ENCODE results near the gene POP7.
"Not testable (repeated sequence)": the region's sequence is repeated elsewhere in the genome, so short reads cannot be mapped to it uniquely, and the experiment has no call there.

POP7 gene

DNA sequence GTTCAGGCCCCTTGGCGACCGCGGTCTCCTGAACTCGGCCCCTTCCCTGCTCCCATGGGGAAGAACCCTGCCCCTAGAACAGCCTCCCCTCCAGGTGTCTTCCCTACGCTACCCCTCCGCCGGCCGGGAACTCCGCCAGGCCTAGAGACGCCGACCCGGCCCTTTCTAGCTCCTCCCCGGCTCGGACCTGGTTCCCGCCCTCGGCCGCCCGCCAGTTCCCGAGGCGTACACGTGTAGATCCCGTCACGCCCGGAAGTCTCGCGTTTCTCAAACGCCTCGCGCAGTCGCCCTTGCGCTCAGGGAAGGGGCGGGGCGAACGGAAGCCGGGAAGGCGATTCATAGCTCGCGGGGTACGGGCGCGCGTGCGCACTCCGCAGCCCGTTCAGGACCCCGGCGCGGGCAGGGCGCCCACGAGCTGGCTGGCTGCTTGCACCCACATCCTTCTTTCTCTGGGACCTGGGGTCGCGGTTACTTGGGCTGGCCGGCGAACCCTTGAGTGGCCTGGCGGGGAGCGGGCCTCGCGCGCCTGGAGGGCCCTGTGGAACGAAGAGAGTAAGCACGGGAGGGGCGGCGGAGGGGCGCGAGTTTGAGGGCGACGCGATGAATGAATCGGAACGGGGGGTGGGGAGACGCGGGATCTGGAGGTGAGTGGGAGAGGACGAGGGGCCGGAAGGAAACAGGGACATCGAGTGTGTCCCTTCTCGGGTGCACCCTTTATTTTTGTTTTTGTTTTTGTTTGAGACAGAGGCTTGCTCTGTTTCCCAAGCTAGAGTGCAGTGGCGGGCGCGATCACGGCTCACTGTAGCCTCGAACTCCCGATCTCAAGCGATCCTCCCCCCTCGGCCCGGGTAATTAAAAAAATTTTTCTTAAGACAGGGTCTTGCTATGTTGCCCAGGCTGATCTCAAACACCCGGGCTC is at the start of gene POP7:
POP7 (plus strand) TSS at position 369 of the 919 bp plus-strand sequence. CDS start 710 bp downstream, outside the sequence.
- H3K27ac Mint-ChIP-seq, result peak within 1 kb of the TSS; percentile 94
- no peaks in the 10 kb centered on the region for H3K9me3 Mint-ChIP-seq (ENCODE audit: low read depth)
- H3K27me3 Mint-ChIP-seq, result no peaks in the 10 kb centered on the region

DNA sequence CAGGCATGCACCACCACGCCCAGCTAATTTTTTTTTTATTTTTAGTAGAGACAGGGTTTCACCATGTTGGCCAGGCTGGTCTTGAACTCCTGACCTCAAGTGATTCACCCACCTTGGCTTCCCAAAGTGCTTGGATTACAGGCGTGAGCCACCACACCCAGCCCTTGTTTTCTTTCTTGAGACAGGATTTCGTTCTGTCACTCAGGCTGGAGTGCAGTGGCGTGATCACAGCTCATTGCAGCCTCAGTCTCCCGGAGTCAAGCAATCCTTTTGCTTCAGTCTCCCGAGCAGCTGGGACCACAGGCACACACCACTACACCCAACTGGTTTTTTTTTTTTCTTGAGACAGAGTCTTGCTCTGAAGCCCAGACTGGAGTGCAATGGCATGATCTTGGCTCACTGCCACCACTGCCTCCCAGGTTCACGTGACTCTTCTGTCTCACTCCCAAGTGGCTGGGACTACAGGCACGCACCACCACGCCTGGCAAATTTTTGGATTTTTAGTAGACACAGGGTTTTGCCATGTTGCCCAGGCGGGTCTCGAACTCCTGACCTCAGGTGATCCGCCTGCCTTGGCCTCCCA is 43.6 kb upstream of the POP7 start:
- not testable (repeated sequence) for H3K4me3 Mint-ChIP-seq; H3K9me3 Mint-ChIP-seq (ENCODE audit: low read depth); H3K36me3 Mint-ChIP-seq; H3K27me3 Mint-ChIP-seq; H3K4me1 Mint-ChIP-seq (ENCODE audit: low read depth); H3K27ac Mint-ChIP-seq

More for the DNA sequence above, at the start of gene POP7:
- Mint-ChIP-seq H3K36me3 (peaks cover 7% of the 10 kb centered on the region), H3K4me3 (peak within 1 kb of the TSS; percentile 96), H3K4me1 (ENCODE audit: low read depth) (peaks cover 14% of the 10 kb centered on the region)

DNA sequence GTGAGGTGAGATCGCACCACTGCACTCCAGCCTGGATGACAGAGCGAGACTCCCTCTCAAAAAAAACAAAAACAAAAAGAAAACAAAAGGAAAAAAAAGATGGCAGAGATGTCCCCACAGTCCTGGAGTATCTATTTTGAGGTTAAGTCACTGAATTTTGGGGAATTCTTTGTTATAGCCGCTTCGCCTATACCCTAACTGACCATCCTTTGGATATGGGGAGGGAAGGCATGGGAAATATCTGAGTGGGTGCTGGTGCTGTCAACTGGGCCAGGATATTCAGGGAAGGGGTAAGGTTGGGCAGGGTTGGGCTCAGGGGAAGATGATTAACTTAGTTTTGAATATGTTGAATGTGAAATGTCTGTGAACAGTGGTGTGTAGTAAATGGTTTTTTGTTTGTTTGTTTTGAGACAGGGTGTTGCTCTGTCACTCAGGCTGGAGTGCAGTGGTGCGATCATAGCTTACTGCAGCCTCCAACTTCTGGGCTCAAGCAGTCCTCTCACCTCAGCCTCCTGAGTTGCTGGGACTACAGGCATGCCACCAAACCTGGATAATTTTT is 40.7 kb upstream of the POP7 start:
- H3K36me3 Mint-ChIP-seq, result no peaks in the 10 kb centered on the region
- no peaks in the 10 kb centered on the region for H3K27me3 Mint-ChIP-seq
- H3K4me1 Mint-ChIP-seq (ENCODE audit: low read depth), result no peaks in the 10 kb centered on the region
- H3K4me3 Mint-ChIP-seq, result no peak overlapping the region
- no peaks in the 10 kb centered on the region for H3K9me3 Mint-ChIP-seq (ENCODE audit: low read depth)
- no peak overlapping the region for H3K27ac Mint-ChIP-seq

DNA sequence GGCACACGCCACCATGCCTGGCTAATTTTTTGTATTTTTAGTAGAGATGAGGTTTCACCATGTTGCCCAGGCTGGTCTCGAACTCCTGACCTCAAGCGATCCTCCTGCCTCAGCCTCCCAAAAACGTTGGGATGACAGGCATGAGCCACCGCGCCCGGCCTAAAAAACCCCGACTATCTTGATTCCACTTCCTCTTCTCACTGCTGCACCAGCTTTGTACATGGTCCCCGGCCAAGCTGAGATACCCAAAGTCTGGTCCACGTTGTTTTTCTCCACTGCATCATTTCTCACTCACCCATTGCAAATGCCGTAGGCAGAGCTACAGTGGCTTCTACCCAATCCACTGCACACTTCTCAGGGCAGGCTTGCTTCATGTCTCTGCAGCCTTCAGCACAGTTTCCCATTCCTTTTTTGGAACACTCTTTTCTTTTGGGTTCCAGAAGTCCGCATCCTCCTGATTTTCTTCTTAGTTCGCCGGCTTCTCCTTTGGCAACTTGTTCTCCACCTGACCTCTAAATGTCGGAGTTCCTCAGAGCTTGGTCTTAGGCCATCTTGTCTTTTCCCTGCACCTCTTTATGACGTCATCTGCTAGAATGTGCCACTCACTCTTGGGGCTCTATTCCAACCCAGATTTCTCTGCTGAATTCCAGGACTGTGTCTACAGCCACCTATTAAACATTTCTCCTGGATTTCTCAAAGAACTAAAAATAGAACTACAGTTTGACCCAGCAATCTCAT is 38.4 kb upstream of the POP7 start:
- Mint-ChIP-seq H3K27me3 (no peaks in the 10 kb centered on the region), H3K4me3 (no peak overlapping the region), H3K36me3 (no peaks in the 10 kb centered on the region), H3K9me3 (ENCODE audit: low read depth) (no peaks in the 10 kb centered on the region), H3K27ac (no peak overlapping the region), H3K4me1 (ENCODE audit: low read depth) (peaks cover under 1% of the 10 kb centered on the region)

DNA sequence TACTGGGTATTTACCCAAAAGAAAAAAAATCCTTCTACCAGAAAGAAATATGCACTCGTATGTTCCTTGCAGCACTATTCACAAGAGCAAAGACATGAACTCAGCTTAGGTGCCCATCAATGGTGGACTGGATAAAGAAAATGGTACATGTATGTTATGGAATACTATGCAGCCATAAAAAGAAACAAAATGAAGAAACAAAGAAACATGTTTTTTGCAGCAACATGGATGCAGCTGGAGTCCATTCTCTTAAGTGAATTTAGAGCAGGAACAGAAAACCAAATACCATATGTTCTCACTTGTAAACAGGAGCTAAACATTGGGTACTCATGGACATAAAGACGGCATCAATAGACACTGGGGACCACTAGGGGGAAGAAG is 37.9 kb upstream of the POP7 start:
- Mint-ChIP-seq H3K27ac (no peak overlapping the region), H3K4me1 (ENCODE audit: low read depth) (peaks cover 1% of the 10 kb centered on the region), H3K36me3 (no peaks in the 10 kb centered on the region), H3K4me3 (no peak overlapping the region), H3K27me3 (no peaks in the 10 kb centered on the region), H3K9me3 (ENCODE audit: low read depth) (no peaks in the 10 kb centered on the region)

DNA sequence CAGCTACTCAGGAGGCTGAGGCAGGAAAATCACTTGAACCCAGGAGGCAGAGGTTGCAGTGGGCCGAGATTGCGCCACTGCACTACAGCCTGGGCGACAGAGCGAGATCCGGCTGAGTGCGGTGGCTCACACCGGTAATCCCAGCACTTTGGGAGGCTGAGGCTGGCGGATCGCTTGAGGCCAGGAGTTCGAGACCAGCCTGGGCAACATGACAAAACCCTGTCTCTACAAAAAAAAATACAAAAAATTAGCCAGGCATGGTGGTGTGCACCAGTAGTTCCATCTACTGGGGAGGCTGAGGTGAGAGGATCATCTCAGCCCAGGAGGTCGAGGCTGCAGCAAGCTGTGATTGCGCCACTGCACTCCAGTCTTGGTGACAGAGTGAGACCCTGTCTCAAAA is 36.8 kb upstream of the POP7 start:
- H3K4me1 Mint-ChIP-seq (ENCODE audit: low read depth); H3K4me3 Mint-ChIP-seq; H3K27ac Mint-ChIP-seq; H3K9me3 Mint-ChIP-seq (ENCODE audit: low read depth); H3K36me3 Mint-ChIP-seq; H3K27me3 Mint-ChIP-seq: not testable (repeated sequence)

DNA sequence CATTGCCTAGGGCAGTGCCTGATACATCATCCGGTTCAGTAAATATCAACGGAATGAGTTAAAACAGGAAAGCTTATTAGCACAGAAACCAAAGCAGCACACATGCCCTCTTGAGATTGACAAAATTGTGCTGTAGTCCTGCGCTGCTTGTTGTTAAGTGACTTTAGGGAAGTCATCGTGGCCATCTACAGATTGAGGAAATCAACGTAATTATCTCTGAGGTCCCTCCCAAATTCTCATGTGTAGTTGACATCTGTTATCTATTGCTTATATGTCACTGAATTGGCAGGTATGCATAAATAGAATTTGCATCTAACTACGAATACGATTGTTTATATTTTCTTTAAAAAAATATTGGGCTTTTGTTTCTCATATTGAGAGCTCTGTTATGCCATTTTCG is 35.8 kb upstream of the POP7 start:
- H3K4me3 Mint-ChIP-seq, result no peak overlapping the region
- no peaks in the 10 kb centered on the region for H3K27me3 Mint-ChIP-seq
- no peak overlapping the region for H3K27ac Mint-ChIP-seq
- no peaks in the 10 kb centered on the region for H3K36me3 Mint-ChIP-seq
- H3K9me3 Mint-ChIP-seq (ENCODE audit: low read depth), result no peaks in the 10 kb centered on the region
- H3K4me1 Mint-ChIP-seq (ENCODE audit: low read depth), result peaks cover 1% of the 10 kb centered on the region

DNA sequence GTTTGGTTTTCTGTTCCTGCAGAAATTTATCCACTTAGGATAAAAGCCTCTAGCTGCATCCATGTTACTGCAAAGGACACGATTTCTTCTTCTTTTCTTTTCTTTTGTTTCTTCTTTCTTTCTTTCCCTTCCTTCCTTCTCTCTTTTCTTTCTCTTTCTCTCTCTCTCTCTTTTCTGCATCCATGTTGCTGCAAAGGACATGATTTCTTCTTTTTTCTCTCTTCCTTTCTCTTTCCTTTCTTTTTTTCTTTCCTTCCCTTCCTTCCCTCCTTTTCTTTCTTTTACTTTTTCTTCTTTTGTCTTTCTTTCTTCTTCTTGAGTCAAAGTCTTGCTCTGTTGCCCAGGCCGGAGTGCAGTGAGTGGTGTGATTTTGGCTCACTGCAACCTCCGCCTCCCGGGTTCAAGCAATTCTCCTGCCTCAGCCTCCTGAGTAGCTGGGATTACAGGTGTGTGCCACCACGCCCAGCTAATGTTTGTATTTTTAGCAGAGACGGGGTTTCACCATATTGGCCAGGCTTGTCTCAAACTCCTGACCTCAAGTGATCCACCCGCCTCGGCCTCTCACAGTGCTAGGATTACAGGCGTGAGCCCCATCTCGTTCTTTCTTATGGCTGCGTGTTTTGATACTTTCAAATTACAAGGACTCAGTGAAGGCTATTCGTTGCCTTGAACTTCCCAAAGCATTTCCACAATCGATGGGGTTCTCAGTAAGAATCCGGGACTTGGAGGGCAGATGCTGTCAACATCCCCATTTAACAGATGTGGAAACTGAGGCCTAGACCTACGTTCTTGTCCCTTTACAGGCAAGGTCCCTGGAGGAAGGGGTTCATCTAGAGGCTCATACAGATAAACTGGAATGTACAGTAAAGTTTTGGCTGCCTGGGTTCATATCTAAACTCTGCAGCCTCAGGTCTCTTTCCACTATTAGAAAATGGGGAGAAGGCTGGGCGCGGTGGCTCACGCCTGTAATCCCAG is 34.3 kb upstream of the POP7 start:
- H3K4me1 Mint-ChIP-seq (ENCODE audit: low read depth), result peaks cover 5% of the 10 kb centered on the region
- H3K27ac Mint-ChIP-seq, result no peak overlapping the region
- H3K36me3 Mint-ChIP-seq, result no peaks in the 10 kb centered on the region
- no peak overlapping the region for H3K4me3 Mint-ChIP-seq
- no peaks in the 10 kb centered on the region for H3K27me3 Mint-ChIP-seq
- no peaks in the 10 kb centered on the region for H3K9me3 Mint-ChIP-seq (ENCODE audit: low read depth)

DNA sequence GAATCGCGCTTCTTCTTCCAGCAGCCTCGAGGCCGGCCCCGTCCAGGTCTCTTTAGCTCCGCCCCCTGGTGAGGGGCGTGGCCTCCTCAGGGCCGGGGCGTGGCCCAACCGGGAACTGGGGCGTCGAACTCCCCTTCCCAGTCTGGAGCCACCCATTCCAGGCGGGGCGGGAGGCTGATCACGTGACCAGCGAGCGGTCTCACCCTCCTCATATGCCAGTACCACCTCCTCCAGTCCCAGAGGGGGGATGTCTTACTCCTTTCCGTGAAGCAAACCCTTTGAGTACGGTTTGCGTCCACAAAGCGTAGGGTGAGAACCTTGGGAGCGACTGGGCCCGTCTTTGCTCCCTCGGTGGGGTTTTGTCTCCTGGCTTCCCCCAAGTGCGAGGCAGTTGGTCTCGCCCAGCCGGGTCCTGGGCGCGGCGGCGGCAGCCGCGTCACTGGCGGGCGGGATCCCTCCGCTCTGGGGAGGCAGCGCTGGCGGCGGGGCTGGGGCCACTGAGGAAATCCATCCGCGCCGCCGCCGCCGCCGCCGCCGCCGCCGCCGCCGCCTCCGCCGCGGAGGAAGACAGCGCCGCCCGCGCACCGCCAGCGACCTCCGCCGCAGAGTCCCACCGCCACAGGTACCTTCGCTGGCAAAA is 32.5 kb upstream of the POP7 start, which contains the start of gene GNB2:
GNB2 (plus strand) TSS at position 439 of the 640 bp plus-strand sequence. CDS start 2,526 bp downstream, outside the sequence.
- Mint-ChIP-seq H3K9me3 (ENCODE audit: low read depth) (no peaks in the 10 kb centered on the region), H3K36me3 (no peaks in the 10 kb centered on the region), H3K27me3 (no peaks in the 10 kb centered on the region), H3K4me3 (peak within 1 kb of the TSS; percentile 94), H3K4me1 (ENCODE audit: low read depth) (peaks cover 15% of the 10 kb centered on the region), H3K27ac (peak within 1 kb of the TSS; percentile 93)

DNA sequence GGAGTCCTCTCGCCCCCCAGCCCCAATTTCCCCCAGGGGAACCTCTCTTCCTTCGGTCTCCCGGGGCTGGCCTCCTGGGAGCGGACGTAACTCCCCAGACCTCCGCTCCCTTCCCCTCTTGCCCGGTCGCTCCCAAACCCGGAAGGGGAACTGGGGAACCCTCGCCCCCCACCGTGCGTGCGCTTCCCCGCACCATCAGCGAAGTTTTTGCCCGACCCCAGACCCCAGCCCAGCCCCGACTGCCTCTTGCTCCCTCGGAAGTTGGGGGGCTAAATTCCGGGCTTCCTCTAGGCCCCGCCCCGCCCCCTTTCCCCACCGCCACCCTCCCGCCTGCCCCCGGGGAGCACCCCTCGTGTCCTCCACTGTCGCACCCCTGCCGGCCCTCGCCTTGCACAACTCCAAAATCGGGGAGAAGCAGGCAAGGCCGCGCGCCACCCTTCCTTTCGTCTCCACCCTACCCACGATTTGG is 31.9 kb upstream of the POP7 start:
- Mint-ChIP-seq H3K4me1 (ENCODE audit: low read depth) (peaks cover 15% of the 10 kb centered on the region), H3K27ac (peak overlapping the region; percentile 84), H3K4me3 (peak overlapping the region; percentile 94), H3K27me3 (no peaks in the 10 kb centered on the region), H3K9me3 (ENCODE audit: low read depth) (no peaks in the 10 kb centered on the region), H3K36me3 (no peaks in the 10 kb centered on the region)

DNA sequence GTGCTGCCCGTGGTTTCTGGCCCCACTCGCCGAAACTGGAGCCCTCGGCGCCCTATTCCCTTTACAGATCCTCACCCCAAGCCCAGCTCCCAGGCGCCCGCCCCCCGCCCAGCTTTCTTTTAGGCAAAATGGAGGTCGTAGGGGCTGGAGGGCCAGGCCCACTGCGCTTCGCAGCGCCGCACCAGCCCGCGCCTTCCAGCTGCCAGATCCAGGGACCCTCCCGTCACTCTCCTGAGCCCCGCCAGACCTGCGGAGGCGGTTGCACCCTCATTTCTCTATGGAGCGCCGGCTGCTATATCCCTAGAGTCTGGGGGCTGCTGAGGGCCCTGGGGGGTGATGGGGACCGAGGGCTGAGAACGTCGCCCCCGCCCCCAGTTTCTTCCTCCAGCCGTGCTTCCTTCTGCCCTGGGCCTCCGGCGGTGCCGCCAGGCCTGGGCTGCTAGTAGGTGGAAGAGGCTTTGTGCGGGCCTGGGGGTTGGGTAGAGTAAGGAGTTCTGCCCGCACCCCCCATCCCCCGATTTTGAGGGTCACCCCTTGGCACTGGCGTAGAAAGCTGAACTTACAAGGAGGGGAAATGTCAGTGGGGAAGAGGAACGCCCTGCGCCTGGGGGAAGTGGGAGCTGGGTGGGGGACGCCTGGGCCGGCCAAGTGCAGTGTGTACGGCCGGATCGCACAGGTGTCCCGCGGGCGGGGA is 31.4 kb upstream of the POP7 start:
- H3K36me3 Mint-ChIP-seq, result no peaks in the 10 kb centered on the region
- H3K4me3 Mint-ChIP-seq, result peak overlapping the region; percentile 94
- H3K9me3 Mint-ChIP-seq (ENCODE audit: low read depth), result no peaks in the 10 kb centered on the region
- no peaks in the 10 kb centered on the region for H3K27me3 Mint-ChIP-seq
- H3K27ac Mint-ChIP-seq, result peak overlapping the region; percentile 84
- peaks cover 17% of the 10 kb centered on the region for H3K4me1 Mint-ChIP-seq (ENCODE audit: low read depth)

DNA sequence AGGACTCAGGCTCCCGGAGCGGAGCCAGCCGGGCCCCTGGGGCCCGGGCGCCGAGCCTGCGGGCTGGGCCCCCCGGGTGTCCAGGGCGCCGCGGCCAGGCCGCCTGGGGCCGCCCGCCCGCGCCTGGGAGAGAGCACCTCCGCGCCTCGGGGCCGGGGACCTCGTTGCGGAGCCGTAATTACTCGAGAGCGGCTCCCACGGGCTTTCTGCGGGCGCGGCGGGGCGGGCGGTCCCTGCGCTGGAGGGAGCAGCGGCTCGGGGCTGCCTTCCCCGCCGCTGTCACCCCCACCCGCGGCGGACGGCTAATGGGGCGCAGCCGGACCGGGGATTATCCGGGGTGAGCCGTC is 30.8 kb upstream of the POP7 start:
- peaks cover 19% of the 10 kb centered on the region for H3K4me1 Mint-ChIP-seq (ENCODE audit: low read depth)
- H3K27ac Mint-ChIP-seq, result no peak overlapping the region
- H3K9me3 Mint-ChIP-seq (ENCODE audit: low read depth), result no peaks in the 10 kb centered on the region
- no peaks in the 10 kb centered on the region for H3K36me3 Mint-ChIP-seq
- H3K27me3 Mint-ChIP-seq, result no peaks in the 10 kb centered on the region
- peak overlapping the region; percentile 94 for H3K4me3 Mint-ChIP-seq

Data from activated naive CD8-positive, alpha-beta T cell (primary cell).